IPS DF 19.7 (cell line): ENCODE data around the gene DAP3.
"Not testable (repeated sequence)": the region's sequence is repeated elsewhere in the genome, so short reads cannot be mapped to it uniquely, and the experiment has no call there.

ENCODE experiments used
- DNase-seq: peaks from one replicate; pipeline ENCODE4 v3.0.0-alpha.2; 2013; ENCODE audit warnings: low read depth, low spot score

Gene DAP3

GRCh38 chr1:155681776-155682175 is 7.1 kb upstream of the DAP3 start:
- no peak for DNase-seq

GRCh38 chr1:155687705-155688323 is 1.1 kb upstream of the DAP3 start:
- not testable (repeated sequence) for DNase-seq

GRCh38 chr1:155688324-155689080 is 389 bp upstream of the DAP3 start, which contains the start of gene YY1AP1:
YY1AP1 (minus strand) TSS chr1:155688774; CDS start chr1:155680436, 8,338 bp downstream.
- no peak for DNase-seq

- no peak for DNase-seq
Measured at GRCh38 chr1:155691992-155692528, 3.2 kb downstream of the DAP3 start.

- DNase-seq, result no peak
Measured at GRCh38 chr1:155694167-155694566, 5.3 kb downstream of the DAP3 start.

- DNase-seq, result no peak
Measured at GRCh38 chr1:155695072-155695471, 6.2 kb downstream of the DAP3 start.

- DNase-seq, result no peak
Measured at GRCh38 chr1:155695608-155696007, 6.7 kb downstream of the DAP3 start.

- no peak for DNase-seq
Measured at GRCh38 chr1:155696524-155696923, 7.6 kb downstream of the DAP3 start.

GRCh38 chr1:155697046-155697445 is 8.2 kb downstream of the DAP3 start:
- no peak for DNase-seq

GRCh38 chr1:155697616-155698015 is 8.7 kb downstream of the DAP3 start:
- not testable (repeated sequence) for DNase-seq

- no peak for DNase-seq
Measured at GRCh38 chr1:155698382-155699038, 9.6 kb downstream of the DAP3 start.

- not testable (repeated sequence) for DNase-seq
Measured at GRCh38 chr1:155699062-155699461, 10.2 kb downstream of the DAP3 start.

- not testable (repeated sequence) for DNase-seq
Measured at GRCh38 chr1:155701675-155702074, 12.8 kb downstream of the DAP3 start.

GRCh38 chr1:155703216-155703615 is 14.3 kb downstream of the DAP3 start:
- DNase-seq, result no peak

GRCh38 chr1:155704414-155704813 is 15.5 kb downstream of the DAP3 start:
- DNase-seq, result not testable (repeated sequence)

- DNase-seq, result no peak
Measured at GRCh38 chr1:155706139-155706538, 17.2 kb downstream of the DAP3 start.

GRCh38 chr1:155709391-155709790 is 20.5 kb downstream of the DAP3 start:
- no peak for DNase-seq

- DNase-seq, result not testable (repeated sequence)
Measured at GRCh38 chr1:155711457-155711856, 22.6 kb downstream of the DAP3 start.

GRCh38 chr1:155712636-155713035 is 23.7 kb downstream of the DAP3 start:
- not testable (repeated sequence) for DNase-seq

GRCh38 chr1:155713075-155713474 is 24.2 kb downstream of the DAP3 start:
- no peak for DNase-seq

- DNase-seq, result not testable (repeated sequence)
Measured at GRCh38 chr1:155715056-155715455, 26.2 kb downstream of the DAP3 start.

GRCh38 chr1:155715777-155716176 is 26.9 kb downstream of the DAP3 start:
- DNase-seq, result no peak
